HepG2 (cell line): ENCODE data around the gene ATP6V1C2. TPM values are rescaled to one million over a fixed set of nuclear protein-coding genes. Genes with fewer than 3 reads are reported as not detected.

ENCODE experiments used
- CCDC6 ChIP-seq: sonication (generic); formaldehyde crosslinking; IDR thresholded peaks from 2 replicates; pipeline ENCODE4 v1.8.1; 2022; ENCODE audit warnings: mild to moderate bottlenecking, missing genetic modification reagents, moderate library complexity
- CENPT ChIP-seq: sonication (generic); formaldehyde crosslinking; IDR thresholded peaks from 2 replicates; pipeline ENCODE4 v1.8.0; 2022; ENCODE audit warnings: low read depth, mild to moderate bottlenecking, moderate library complexity, missing genetic modification reagents
- FIP1L1 ChIP-seq: fragments of 200-400 bp; formaldehyde crosslinking; IDR thresholded peaks from 2 replicates; pipeline ENCODE4 v1.6.1; 2018; ENCODE audit warnings: low read depth, mild to moderate bottlenecking, low read length, moderate library complexity, borderline replicate concordance; ENCODE audit not compliant: insufficient read depth
- FOXA1 ChIP-seq, 2 experiments: fragments of 450-650 bp in 1 of 2; sonication (generic) in 1 of 2; formaldehyde crosslinking in 1 of 2; IDR thresholded peaks; 2 replicates each; pipeline versions ENCODE4 v1.4.0 to v1.6.1; 2016 to 2020; ENCODE audit warnings: missing genetic modification reagents in 1 of 2
- FOXJ3 ChIP-seq: sonication (generic); formaldehyde crosslinking; IDR thresholded peaks from 2 replicates; pipeline ENCODE4 v1.4.0; 2020; ENCODE audit warnings: missing genetic modification reagents, mild to moderate bottlenecking, borderline replicate concordance
- GPN1 ChIP-seq: sonication (generic); formaldehyde crosslinking; IDR thresholded peaks from 2 replicates; pipeline ENCODE4 v1.5.1; 2020; ENCODE audit warnings: missing genetic modification reagents, borderline replicate concordance
- ISX ChIP-seq: sonication (generic); formaldehyde crosslinking; conservative IDR thresholded peaks from 2 replicates; pipeline ENCODE4 v1.5.0; 2020; ENCODE audit warnings: missing genetic modification reagents
- NFYB ChIP-seq: sonication (generic); formaldehyde crosslinking; IDR thresholded peaks from 2 replicates; pipeline ENCODE4 v1.4.0; 2020; ENCODE audit warnings: missing genetic modification reagents
- PAXIP1 ChIP-seq: sonication (generic); formaldehyde crosslinking; conservative IDR thresholded peaks from 2 replicates; pipeline ENCODE4 v1.4.0; 2020; ENCODE audit warnings: mild to moderate bottlenecking, missing genetic modification reagents, moderate library complexity
- PITX1 ChIP-seq: sonication (generic); formaldehyde crosslinking; IDR thresholded peaks from 2 replicates; pipeline ENCODE4 v1.5.1; 2020; ENCODE audit warnings: mild to moderate bottlenecking, missing genetic modification reagents
- RBM39 ChIP-seq: fragments of 200-400 bp; formaldehyde crosslinking; IDR thresholded peaks from one replicate; pipeline ENCODE4 v1.6.1; 2018; ENCODE audit warnings: antibody characterized with exemption, mild to moderate bottlenecking, low read depth, low read length; ENCODE audit not compliant: poor library complexity, severe bottlenecking
- RFXANK ChIP-seq: IDR thresholded peaks from 2 replicates; pipeline ENCODE4 v1.6.1; 2016
- SKI ChIP-seq: fragments of 450-650 bp; IDR thresholded peaks from one replicate; pipeline ENCODE4 v1.6.1; 2018; ENCODE audit warnings: mild to moderate bottlenecking; ENCODE audit not compliant: partially characterized antibody
- SOX5 ChIP-seq: IDR thresholded peaks from 2 replicates; pipeline ENCODE4 v1.6.1; 2016; ENCODE audit warnings: borderline replicate concordance
- TEAD3 ChIP-seq: optimal IDR thresholded peaks from 2 replicates; pipeline ENCODE3; 2016; ENCODE audit warnings: borderline replicate concordance
- TFDP1 ChIP-seq: IDR thresholded peaks from 2 replicates; pipeline ENCODE4 v1.6.1; 2016; ENCODE audit warnings: missing compliant biosample characterization, missing genetic modification reagents, borderline replicate concordance
- ZNF136 ChIP-seq: sonication (generic); formaldehyde crosslinking; IDR thresholded peaks from 2 replicates; pipeline ENCODE4 v1.8.1; 2022; ENCODE audit warnings: low read depth, mild to moderate bottlenecking, moderate library complexity, missing genetic modification reagents
- ZNF33A ChIP-seq: sonication (generic); formaldehyde crosslinking; IDR thresholded peaks from 2 replicates; pipeline ENCODE4 v1.5.1; 2020; ENCODE audit warnings: missing genetic modification reagents, mild to moderate bottlenecking, moderate library complexity, borderline replicate concordance
- ZNF468 ChIP-seq: sonication (generic); formaldehyde crosslinking; IDR thresholded peaks from 2 replicates; pipeline ENCODE4 v1.8.0; 2022; ENCODE audit warnings: mild to moderate bottlenecking, moderate library complexity, missing genetic modification reagents
- ZNF703 ChIP-seq: sonication (generic); formaldehyde crosslinking; IDR thresholded peaks from 2 replicates; pipeline ENCODE4 v1.5.1; 2020; ENCODE audit warnings: missing genetic modification reagents, mild to moderate bottlenecking, moderate library complexity, borderline replicate concordance
- ZSCAN20 ChIP-seq: sonication (generic); formaldehyde crosslinking; IDR thresholded peaks from 2 replicates; pipeline ENCODE4 v1.4.0; 2020; ENCODE audit warnings: missing genetic modification reagents, mild to moderate bottlenecking, borderline replicate concordance
- polyA plus RNA-seq, 8 experiments: library from polyadenylated mRNA; depleted of rRNA in 3 of 8; stranded (reverse) in 7 of 8; unstranded in 1 of 8; fragments of >200 nt; fragmentation: Illumina TruSeq in 4 of 8; extraction: Trizol in 4 of 8; gene quantifications; 2 replicates each; pipeline versions ENCODE4 v1.2.1 to v1.2.3, GENCODE V29; 2011 to 2016; ENCODE audit warnings: low read depth in 4 of 8, missing spikeins in 1 of 8, mixed read lengths in 1 of 8; ENCODE audit not compliant: insufficient read depth in 1 of 8
- total RNA-seq, 5 experiments: library from RNA; depleted of rRNA; stranded (reverse); fragments of >200 nt; fragmentation: Illumina TruSeq; extraction: Trizol; gene quantifications; 2 replicates each; pipeline ENCODE4 v1.2.3, GENCODE V29; 2016; ENCODE audit warnings: low read depth in 1 of 5
- TF ChIP-seq, protein P1 (sequence below): sonication (generic); formaldehyde crosslinking; IDR thresholded peaks from 2 replicates; pipeline ENCODE4 v1.8.1; 2023; ENCODE audit warnings: mild to moderate bottlenecking, moderate library complexity, missing genetic modification reagents
- TF ChIP-seq, protein P2 (sequence below): sonication (generic); formaldehyde crosslinking; conservative IDR thresholded peaks from 2 replicates; pipeline ENCODE4 v1.8.0; 2022; ENCODE audit warnings: low read depth, missing genetic modification reagents

ATP6V1C2 gene
- total and polyA plus RNA-seq, 2 of the 13 experiments (the other 11 are each of a cell fraction or from before 2014, with no cell fraction given) = 0.04 to 0.29 TPM

- TF ChIP-seq ZSCAN20 (CRISPR knock-in tag) (no peak), PITX1 (CRISPR knock-in tag) (peak; percentile 53; the same call in 1 of the 2 replicates), ZNF136 (no peak), CCDC6 (CRISPR knock-in tag) (no peak), ISX (CRISPR knock-in tag) (no peak), FOXJ3 (no peak), GPN1 (no peak), CENPT (no peak), TEAD3 (CRISPR knock-in tag) (peak; percentile 36), SKI (no peak), ZNF703 (CRISPR knock-in tag) (no peak), NFYB (CRISPR knock-in tag) (no peak), RBM39 (peak; percentile 34), SOX5 (0 out of 2 replicates have a peak, but pooled peaks have one; percentile 12), TFDP1 (CRISPR knock-in tag) (no peak; the same call in 1 of the 2 replicates), FOXA1 (IDR thresholded peaks at IDR 0.05) (no peak), FOXA1 (CRISPR knock-in tag; IDR thresholded peaks at IDR 0.05) (no peak), ZNF468 (no peak), ZNF33A (no peak), RFXANK (CRISPR knock-in tag) (no peak), PAXIP1 (CRISPR knock-in tag) (no peak), FIP1L1 (no peak)
- TF ChIP-seq, protein P1, sequence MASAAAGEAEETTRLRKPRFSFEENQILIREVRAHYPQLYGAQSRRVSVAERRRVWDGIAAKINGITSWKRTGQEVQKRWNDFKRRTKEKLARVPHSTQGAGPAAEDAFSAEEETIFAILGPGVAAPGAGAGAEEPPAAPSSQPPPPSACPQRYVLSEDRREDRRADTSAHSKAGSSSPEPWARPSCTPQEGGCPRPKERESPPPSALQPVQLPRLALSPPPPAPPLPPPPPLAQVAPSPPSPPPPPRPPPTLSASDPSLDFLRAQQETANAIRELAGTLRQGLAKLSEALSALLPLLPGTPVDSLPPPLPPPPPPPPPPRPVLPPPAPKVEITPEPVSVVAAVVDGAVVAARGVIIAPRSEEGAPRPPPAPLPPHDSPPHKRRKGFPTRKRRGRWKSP (CRISPR knock-in tag) = no peak
- TF ChIP-seq, protein P2, sequence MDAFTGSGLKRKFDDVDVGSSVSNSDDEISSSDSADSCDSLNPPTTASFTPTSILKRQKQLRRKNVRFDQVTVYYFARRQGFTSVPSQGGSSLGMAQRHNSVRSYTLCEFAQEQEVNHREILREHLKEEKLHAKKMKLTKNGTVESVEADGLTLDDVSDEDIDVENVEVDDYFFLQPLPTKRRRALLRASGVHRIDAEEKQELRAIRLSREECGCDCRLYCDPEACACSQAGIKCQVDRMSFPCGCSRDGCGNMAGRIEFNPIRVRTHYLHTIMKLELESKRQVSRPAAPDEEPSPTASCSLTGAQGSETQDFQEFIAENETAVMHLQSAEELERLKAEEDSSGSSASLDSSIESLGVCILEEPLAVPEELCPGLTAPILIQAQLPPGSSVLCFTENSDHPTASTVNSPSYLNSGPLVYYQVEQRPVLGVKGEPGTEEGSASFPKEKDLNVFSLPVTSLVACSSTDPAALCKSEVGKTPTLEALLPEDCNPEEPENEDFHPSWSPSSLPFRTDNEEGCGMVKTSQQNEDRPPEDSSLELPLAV (CRISPR knock-in tag) = no peak
These were observed 110.9 kb downstream of the ATP6V1C2 start (continued) for GRCh38 chr2:10832203-10832936.
